Measurements from ENCODE around the gene TMBIM4.

The TMBIM4 gene

GRCh38 chr12:66137937-66138336 is 31.9 kb downstream of the TMBIM4 start:
- Histone ChIP-seq H3K36me3 (ENCODE audit: control insufficient read depth, low read length) (peaks cover 71% of the 10 kb centered on the region), H3K9me3 (ENCODE audit: control insufficient read depth, insufficient read depth, low read length) (peaks cover 28% of the 10 kb centered on the region)

GRCh38 chr12:66132408-66132807 is 37.4 kb downstream of the TMBIM4 start:
- Histone ChIP-seq H3K36me3 (ENCODE audit: control insufficient read depth, low read length) (peaks cover 49% of the 10 kb centered on the region), H3K4me1 (ENCODE audit: control insufficient read depth, low read length) (peaks cover 30% of the 10 kb centered on the region), H4K20me1 (ENCODE audit: control insufficient read depth, insufficient read depth, low read depth, low read length) (0 out of 2 replicates have a peak, but pooled peaks cover 3% of the 10 kb centered on the region), H3K9me3 (ENCODE audit: control insufficient read depth, insufficient read depth, low read length) (no peaks in the 10 kb centered on the region), H3K9me2 (replicated peaks; ENCODE audit: control insufficient read depth, low read length) (no peaks in the 10 kb centered on the region), H3K4me3 (ENCODE audit: low read length) (peak overlapping the region; percentile 97), H3K4me2 (ENCODE audit: low read length) (peak overlapping the region; percentile 85), H3F3A (ENCODE audit: control insufficient read depth, insufficient read depth) (peaks cover 3% of the 10 kb centered on the region; the same call in 1 of the 2 replicates), H3K79me2 (ENCODE audit: control insufficient read depth, low read length) (peaks cover 58% of the 10 kb centered on the region), H3K27ac (ENCODE audit: low read depth, low read length) (no peak overlapping the region), H3K27me3 (ENCODE audit: control insufficient read depth, low read length) (no peaks in the 10 kb centered on the region)
- no peak for TF ChIP-seq EZH2phosphoT487 (IDR thresholded peaks at IDR 0.05; ENCODE audit: borderline replicate concordance, low read length)

More at GRCh38 chr12:66137937-66138336, 31.9 kb downstream of the TMBIM4 start:
- H4K20me1 ChIP-seq (ENCODE audit: control insufficient read depth, insufficient read depth, low read depth, low read length): no peaks in the 10 kb centered on the region
- H3K4me3 ChIP-seq (ENCODE audit: low read length): no peak overlapping the region
- H3K4me1 ChIP-seq (ENCODE audit: control insufficient read depth, low read length): no peaks in the 10 kb centered on the region
- peaks cover 6% of the 10 kb centered on the region for H3K79me2 ChIP-seq (ENCODE audit: control insufficient read depth, low read length)
- H3K9me2 ChIP-seq (replicated peaks; ENCODE audit: control insufficient read depth, low read length): no peaks in the 10 kb centered on the region
- no peak for TF ChIP-seq EZH2phosphoT487 (IDR thresholded peaks at IDR 0.05; ENCODE audit: borderline replicate concordance, low read length)
- H3K27ac ChIP-seq (ENCODE audit: low read depth, low read length): no peak overlapping the region
- no peaks in the 10 kb centered on the region for H3K27me3 ChIP-seq (ENCODE audit: control insufficient read depth, low read length)
- no peak overlapping the region for H3K4me2 ChIP-seq (ENCODE audit: low read length)
- H3F3A ChIP-seq (ENCODE audit: control insufficient read depth, insufficient read depth): 0 out of 2 replicates have a peak, but pooled peaks cover 5% of the 10 kb centered on the region

- Histone ChIP-seq H3K9me2 (replicated peaks; ENCODE audit: control insufficient read depth, low read length) (no peaks in the 10 kb centered on the region), H3K4me2 (ENCODE audit: low read length) (peak overlapping the region; percentile 85), H3K9me3 (ENCODE audit: control insufficient read depth, insufficient read depth, low read length) (no peaks in the 10 kb centered on the region), H3F3A (ENCODE audit: control insufficient read depth, insufficient read depth) (peaks cover 3% of the 10 kb centered on the region; the same call in 1 of the 2 replicates), H3K4me1 (ENCODE audit: control insufficient read depth, low read length) (peaks cover 30% of the 10 kb centered on the region), H3K36me3 (ENCODE audit: control insufficient read depth, low read length) (peaks cover 48% of the 10 kb centered on the region), H4K20me1 (ENCODE audit: control insufficient read depth, insufficient read depth, low read depth, low read length) (0 out of 2 replicates have a peak, but pooled peaks cover 3% of the 10 kb centered on the region), H3K27me3 (ENCODE audit: control insufficient read depth, low read length) (no peaks in the 10 kb centered on the region), H3K79me2 (ENCODE audit: control insufficient read depth, low read length) (peaks cover 70% of the 10 kb centered on the region), H3K4me3 (ENCODE audit: low read length) (peak overlapping the region; percentile 97), H3K27ac (ENCODE audit: low read depth, low read length) (peak overlapping the region; percentile 39)
- TF ChIP-seq CTCF (IDR thresholded peaks at IDR 0.05; ENCODE audit: low read depth, low read length, poor library complexity, severe bottlenecking) (no peak), EZH2phosphoT487 (IDR thresholded peaks at IDR 0.05; ENCODE audit: borderline replicate concordance, low read length) (no peak)
Observed at GRCh38 chr12:66131067-66131688, 38.6 kb downstream of the TMBIM4 start.

GRCh38 chr12:66130267-66131066 is 39.3 kb downstream of the TMBIM4 start, which contains the start of gene LLPH:
Gene LLPH, minus strand, starts transcription at chr12:66130750. Its CDS starts 1,644 bp downstream, at chr12:66129106.
- peak within 1 kb of the TSS; percentile 97 for H3K4me3 ChIP-seq (ENCODE audit: low read length)
- H3K36me3 ChIP-seq (ENCODE audit: control insufficient read depth, low read length): peaks cover 51% of the 10 kb centered on the region
- H3K9me3 ChIP-seq (ENCODE audit: control insufficient read depth, insufficient read depth, low read length): no peaks in the 10 kb centered on the region
- no peaks in the 10 kb centered on the region for H3K9me2 ChIP-seq (replicated peaks; ENCODE audit: control insufficient read depth, low read length)
- peak within 1 kb of the TSS; percentile 39 for H3K27ac ChIP-seq (ENCODE audit: low read depth, low read length)
- H3K4me1 ChIP-seq (ENCODE audit: control insufficient read depth, low read length): peaks cover 30% of the 10 kb centered on the region
- H3K27me3 ChIP-seq (ENCODE audit: control insufficient read depth, low read length): no peaks in the 10 kb centered on the region
- peaks cover 75% of the 10 kb centered on the region for H3K79me2 ChIP-seq (ENCODE audit: control insufficient read depth, low read length)
- H3F3A ChIP-seq (ENCODE audit: control insufficient read depth, insufficient read depth): peaks cover 3% of the 10 kb centered on the region; the same call in 1 of the 2 replicates
- H3K4me2 ChIP-seq (ENCODE audit: low read length): peak within 1 kb of the TSS; percentile 85
- H4K20me1 ChIP-seq (ENCODE audit: control insufficient read depth, insufficient read depth, low read depth, low read length): 0 out of 2 replicates have a peak, but pooled peaks cover 3% of the 10 kb centered on the region
- no peak for TF ChIP-seq CTCF (IDR thresholded peaks at IDR 0.05; ENCODE audit: low read depth, low read length, poor library complexity, severe bottlenecking)
- no peak for TF ChIP-seq EZH2phosphoT487 (IDR thresholded peaks at IDR 0.05; ENCODE audit: borderline replicate concordance, low read length)

Measured in DOHH2 (cell line).